Measurements from ENCODE around the gene TMEM250.

DNA sequence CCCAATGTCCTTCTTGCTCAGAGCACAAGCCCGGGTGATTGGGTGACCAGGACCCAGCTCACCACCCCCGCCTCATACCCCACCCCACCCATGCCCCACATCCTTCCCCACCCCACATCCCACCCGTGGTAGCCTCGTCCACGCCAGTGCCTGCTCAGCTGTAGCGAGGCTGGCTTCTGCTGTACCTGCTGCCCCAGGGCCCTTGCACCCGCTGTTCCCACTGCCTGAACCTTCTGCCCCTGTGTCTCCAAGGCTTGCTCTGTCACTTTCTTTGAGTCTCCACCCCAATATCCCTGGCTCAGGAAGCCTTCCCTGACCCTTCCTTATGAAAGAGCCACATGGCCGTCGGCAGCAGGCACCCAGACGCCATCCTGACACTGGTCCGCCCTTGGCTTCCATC is 20.5 kb downstream of the TMEM250 start:
- TF ChIP-seq, protein P1, sequence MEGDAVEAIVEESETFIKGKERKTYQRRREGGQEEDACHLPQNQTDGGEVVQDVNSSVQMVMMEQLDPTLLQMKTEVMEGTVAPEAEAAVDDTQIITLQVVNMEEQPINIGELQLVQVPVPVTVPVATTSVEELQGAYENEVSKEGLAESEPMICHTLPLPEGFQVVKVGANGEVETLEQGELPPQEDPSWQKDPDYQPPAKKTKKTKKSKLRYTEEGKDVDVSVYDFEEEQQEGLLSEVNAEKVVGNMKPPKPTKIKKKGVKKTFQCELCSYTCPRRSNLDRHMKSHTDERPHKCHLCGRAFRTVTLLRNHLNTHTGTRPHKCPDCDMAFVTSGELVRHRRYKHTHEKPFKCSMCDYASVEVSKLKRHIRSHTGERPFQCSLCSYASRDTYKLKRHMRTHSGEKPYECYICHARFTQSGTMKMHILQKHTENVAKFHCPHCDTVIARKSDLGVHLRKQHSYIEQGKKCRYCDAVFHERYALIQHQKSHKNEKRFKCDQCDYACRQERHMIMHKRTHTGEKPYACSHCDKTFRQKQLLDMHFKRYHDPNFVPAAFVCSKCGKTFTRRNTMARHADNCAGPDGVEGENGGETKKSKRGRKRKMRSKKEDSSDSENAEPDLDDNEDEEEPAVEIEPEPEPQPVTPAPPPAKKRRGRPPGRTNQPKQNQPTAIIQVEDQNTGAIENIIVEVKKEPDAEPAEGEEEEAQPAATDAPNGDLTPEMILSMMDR (IDR thresholded peaks at IDR 0.05): no peak
- no peak for TF ChIP-seq POLR2A (IDR thresholded peaks at IDR 0.05)
